Endothelial cell of umbilical vein (primary cell): Measurements from ENCODE around the gene PDK2. TPM values are rescaled to one million over a fixed set of nuclear protein-coding genes. Genes with fewer than 3 reads are reported as not detected.

Experiments
- BruUV-seq: library from RNA; stranded (reverse); fragments of 400-500 nt; replicated peaks from 2 replicates; lab custom pipeline; 2021; lab: Mats Ljungman, UMichigan
- CTCF ChIA-PET: fragments of 300-600, 350-600 bp; sonication (Branson Sonifier 250); formaldehyde crosslinking; loops from one replicate; lab custom pipeline; 2021; ENCODE audit warnings: antibody characterized with exemption, inconsistent platforms; lab: Charles Lee
- POLR2A ChIA-PET: fragments of 300-600, 350-600 bp; sonication (Branson Sonifier 250); formaldehyde crosslinking; loops from one replicate; lab custom pipeline; 2021; ENCODE audit warnings: antibody characterized with exemption, inconsistent platforms; lab: Charles Lee
- DNase-seq: peaks from one replicate; pipeline ENCODE4 v3.0.0-alpha.2; 2011; ENCODE audit warnings: low read depth, low spot score
- FAIRE-seq: peaks from 2 replicates; lab custom pipeline; 2011; peaks lifted over from hg19 to GRCh38; lab: Jason Lieb, UNC
- H2AFZ ChIP-seq: 2 replicates; pipeline ENCODE4 v1.6.0; 2012; ENCODE audit warnings: low read depth, low read length, control low read depth, inconsistent platforms
- H3K27ac ChIP-seq: 2 replicates; pipeline ENCODE4 v1.5.1; 2011; ENCODE audit warnings: low read depth, mild to moderate bottlenecking, control low read depth, low read length, moderate library complexity; ENCODE audit not compliant: insufficient read depth
- H3K27me3 ChIP-seq, 2 experiments: 2 replicates each; pipeline versions ENCODE4 v1.6.0 to v1.6.1; 2011; ENCODE audit warnings: low read length in 2 of 2, mixed read lengths in 1 of 2; ENCODE audit not compliant: control insufficient read depth in 2 of 2, insufficient read depth in 2 of 2
- H3K36me3 ChIP-seq, 2 experiments: 2 replicates in 1 of 2; 3 replicates in 1 of 2; pipeline ENCODE4 v1.5.1; 2011; ENCODE audit warnings: low read length in 2 of 2, mild to moderate bottlenecking in 1 of 2, moderate library complexity in 1 of 2; ENCODE audit not compliant: control insufficient read depth in 2 of 2, insufficient read depth in 2 of 2; ENCODE audit errors: extremely low read depth in 1 of 2
- H3K4me1 ChIP-seq: 3 replicates; pipeline ENCODE4 v1.5.1; 2011; ENCODE audit warnings: mild to moderate bottlenecking, low read length; ENCODE audit not compliant: control insufficient read depth, insufficient read depth; ENCODE audit errors: extremely low read depth
- H3K4me2 ChIP-seq: 2 replicates; pipeline ENCODE4 v1.6.1; 2011; ENCODE audit warnings: low read length, control low read depth, mixed read lengths; ENCODE audit not compliant: insufficient read depth
- H3K4me3 ChIP-seq, 3 experiments: fragments of 200-600 bp in 1 of 3; sonication (generic), shearing (Covaris generic) in 1 of 3; replicated peaks in 1 of 3; 2 replicates each; pipeline ENCODE4 v1.5.1; 2011 to 2016; ENCODE audit warnings: control low read depth in 3 of 3, low read length in 3 of 3, mild to moderate bottlenecking in 2 of 3, inconsistent platforms in 1 of 3, low read depth in 1 of 3, moderate library complexity in 1 of 3; ENCODE audit not compliant: insufficient read depth in 1 of 3
- H3K79me2 ChIP-seq: 2 replicates; pipeline ENCODE4 v1.6.0; 2012; ENCODE audit warnings: low read length, inconsistent platforms; ENCODE audit not compliant: control insufficient read depth, insufficient read depth
- H3K9ac ChIP-seq: replicated peaks from 2 replicates; pipeline ENCODE3; 2011; ENCODE audit warnings: low read length, control low read depth; ENCODE audit not compliant: insufficient read depth; ENCODE audit errors: extremely low read depth
- H3K9me1 ChIP-seq: replicated peaks from 3 replicates; pipeline ENCODE4 v1.6.0; 2011; ENCODE audit warnings: mild to moderate bottlenecking, low read length; ENCODE audit not compliant: control insufficient read depth, insufficient read depth; ENCODE audit errors: extremely low read depth
- H3K9me3 ChIP-seq: replicated peaks from 2 replicates; pipeline ENCODE4 v1.5.1; 2012; ENCODE audit warnings: low read length, inconsistent platforms; ENCODE audit not compliant: control insufficient read depth, insufficient read depth
- H4K20me1 ChIP-seq: replicated peaks from 2 replicates; pipeline ENCODE3; 2011; ENCODE audit warnings: mild to moderate bottlenecking, low read length; ENCODE audit not compliant: control insufficient read depth, insufficient read depth; ENCODE audit errors: extremely low read depth
- CTCF ChIP-seq, 2 donors: IDR thresholded peaks; 1 replicate in 1 of 2; 2 replicates in 1 of 2; pipeline ENCODE4 v1.5.1; 2011; ENCODE audit warnings: low read length in 2 of 2, mild to moderate bottlenecking in 2 of 2, moderate library complexity in 2 of 2, control low read depth in 1 of 2, inconsistent platforms in 1 of 2, low read depth in 1 of 2; ENCODE audit not compliant: insufficient read depth in 1 of 2; ENCODE audit errors: extremely low read depth in 1 of 2
- EZH2 ChIP-seq: IDR thresholded peaks from 2 replicates; pipeline ENCODE4 v1.6.1; 2012; ENCODE audit warnings: borderline replicate concordance, low read depth, mild to moderate bottlenecking, moderate library complexity, low read length, inconsistent platforms; ENCODE audit not compliant: severe bottlenecking
- FOS ChIP-seq: IDR thresholded peaks from 2 replicates; pipeline ENCODE4 v1.6.1; 2011; ENCODE audit warnings: mild to moderate bottlenecking, low read length, moderate library complexity, borderline replicate concordance; ENCODE audit not compliant: insufficient read depth
- GATA2 ChIP-seq: IDR thresholded peaks from 2 replicates; pipeline ENCODE4 v1.7.0; 2011; ENCODE audit warnings: low read depth, mild to moderate bottlenecking, moderate library complexity, mixed read lengths, low read length; ENCODE audit not compliant: insufficient read length, insufficient read depth
- JUN ChIP-seq: IDR thresholded peaks from 2 replicates; pipeline ENCODE4 v1.6.1; 2011; ENCODE audit warnings: borderline replicate concordance, low read depth; ENCODE audit not compliant: insufficient read length, insufficient read depth
- MAX ChIP-seq: IDR thresholded peaks from 2 replicates; pipeline ENCODE4 v1.6.1; 2011; ENCODE audit not compliant: insufficient read depth, insufficient read length
- MYC ChIP-seq: IDR thresholded peaks from one replicate; pipeline ENCODE4 v1.6.1; 2011; ENCODE audit warnings: mild to moderate bottlenecking, low read depth, low read length
- POLR2A ChIP-seq: IDR thresholded peaks from 2 replicates; pipeline ENCODE4 v1.6.1; 2012; ENCODE audit warnings: low read depth, mild to moderate bottlenecking, control low read depth, low read length
- POLR2AphosphoS5 ChIP-seq: IDR thresholded peaks from 2 replicates; pipeline ENCODE4 v1.6.1; 2012; ENCODE audit warnings: low read depth, mild to moderate bottlenecking, control low read depth, low read length, moderate library complexity; ENCODE audit not compliant: insufficient read depth
- dilution Hi-C: fragments of 300-500 bp; cut with MboI; formaldehyde crosslinking; loops from one replicate; pipeline ENCODE4 v1.15.0; 2019; ENCODE audit warnings: low sequenced_read_pairs; ENCODE audit not compliant: extremely low pct_ligation_motif_present
- intact Hi-C: fragments of 100-400 bp; cut with micrococcal nuclease; formaldehyde crosslinking; loops from one replicate; pipeline ENCODE4 v1.10.0; 2022
- polyA plus RNA-seq, 4 experiments: library from polyadenylated mRNA; depleted of rRNA in 3 of 4; stranded (reverse) in 3 of 4; unstranded in 1 of 4; fragments of >200 nt; gene quantifications; 2 replicates each; pipeline versions ENCODE4 v1.2.1 to v1.2.3, GENCODE V29; 2011 to 2012; ENCODE audit warnings: missing spikeins in 1 of 4
- total RNA-seq: library from RNA; stranded (reverse); gene quantifications from 2 replicates; pipeline ENCODE4 v1.2.3, GENCODE V29; 2021

PDK2 gene
- total and polyA plus RNA-seq, 2 donors (not counting 3 experiments of a cell fraction or from before 2014, with no cell fraction given), result 21.3 to 114 TPM

GRCh38 chr17:50109785-50110184 lies 14.6 kb downstream of the PDK2 start:
- H4K20me1 ChIP-seq, result no peaks in the 10 kb centered on the region
- no peak overlapping the region for H2AFZ ChIP-seq
- ChIA-PET CTCF (interaction anchor here (1.0 to 4.1 kb wide), 3 partner anchors 8 to 89 kb away, joined by 3 to 29 read pairs (median 13); no protein-coding TSS in a partner anchor), POLR2A (no interaction called here)
- DNase-seq (no peak), FAIRE-seq (no peak)
- no TSS peak for BruUV-seq
- TF ChIP-seq POLR2A (no peak), CTCF (IDR thresholded peaks at IDR 0.05; ENCODE audit: extremely low read depth in 1 of 2, insufficient read depth in 1 of 2, low read depth in 1 of 2, low read length in 2 of 2) (no peak), MYC (no peak), JUN (no peak), FOS (no peak), POLR2AphosphoS5 (no peak), EZH2 (no peak), MAX (no peak), GATA2 (no peak)
- no peaks in the 10 kb centered on the region for H3K27me3 ChIP-seq
- no peak overlapping the region for H3K4me3 ChIP-seq
- H3K27ac ChIP-seq, result no peak overlapping the region
- no peaks in the 10 kb centered on the region for H3K9me3 ChIP-seq
- no peaks in the 10 kb centered on the region for H3K4me1 ChIP-seq
- peaks cover 0 to 4% of the 10 kb centered on the region in 2 experiments for H3K36me3 ChIP-seq
- no peaks in the 10 kb centered on the region for H3K9me1 ChIP-seq
- no peak overlapping the region for H3K4me2 ChIP-seq
- dilution Hi-C loops, result no loop called here
- no peaks in the 10 kb centered on the region for H3K79me2 ChIP-seq
- no peak overlapping the region for H3K9ac ChIP-seq
- intact Hi-C loops, result loop anchor here (10.0 kb wide), 1 partner anchor 155 kb away; no protein-coding TSS in a partner anchor
